ENCODE results near the gene RANGRF.

The RANGRF gene

DNA sequence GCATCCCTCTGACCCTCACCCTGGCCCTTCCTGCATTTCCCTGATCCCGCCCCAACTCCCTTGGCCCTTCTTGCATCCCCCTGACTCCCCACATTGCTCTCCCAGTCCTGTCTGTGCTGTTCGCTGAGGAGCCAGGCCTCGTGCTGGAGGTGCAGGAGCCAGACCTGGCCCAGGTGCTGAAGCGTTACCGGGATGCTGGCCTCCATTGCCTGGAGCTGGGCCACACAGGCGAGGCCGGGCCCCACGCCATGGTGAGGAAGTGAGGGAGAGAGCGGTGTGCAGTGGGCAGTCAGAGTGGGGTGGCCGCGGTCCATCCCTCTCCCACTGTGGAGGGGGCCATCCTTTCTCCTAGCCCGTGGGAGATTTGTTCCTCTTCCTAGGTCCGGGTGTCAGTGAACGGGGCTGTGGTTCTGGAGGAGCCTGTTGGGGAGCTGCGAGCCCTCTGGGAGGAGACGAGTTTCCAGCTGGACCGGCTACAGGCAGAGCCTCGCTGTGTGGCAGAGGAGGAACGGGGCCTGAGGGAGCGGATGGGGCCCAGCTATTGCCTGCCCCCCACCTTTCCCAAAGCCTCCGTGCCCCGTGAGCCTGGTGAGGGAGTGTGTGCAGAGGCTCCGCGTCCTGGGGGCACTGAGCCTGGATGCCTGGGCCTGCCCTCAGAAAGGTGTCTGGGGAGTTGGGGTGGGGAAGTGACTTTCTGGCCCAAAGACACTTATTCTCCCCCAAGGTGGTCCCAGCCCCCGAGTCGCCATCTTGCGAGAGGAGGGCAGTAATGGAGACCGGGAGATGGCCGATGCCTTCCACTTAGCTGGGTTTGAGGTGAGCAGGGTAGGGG lies 21.6 kb upstream of the RANGRF start:
- TF ChIP-seq CEBPB (IDR thresholded peaks at IDR 0.05) (no peak), NFIC (IDR thresholded peaks at IDR 0.05) (no peak), ZBTB7A (IDR thresholded peaks at IDR 0.05; ENCODE audit: low read depth) (no peak), EP300 (IDR thresholded peaks at IDR 0.05; ENCODE audit: borderline replicate concordance) (no peak), YY1 (IDR thresholded peaks at IDR 0.05; ENCODE audit: low read depth) (no peak), EGR1 (IDR thresholded peaks at IDR 0.05) (no peak), TCF12 (IDR thresholded peaks at IDR 0.05; ENCODE audit: low read depth) (no peak), TEAD4 (IDR thresholded peaks at IDR 0.05) (no peak), CREB1 (IDR thresholded peaks at IDR 0.05; ENCODE audit: low read depth) (no peak)
- TF ChIP-seq, protein P1, sequence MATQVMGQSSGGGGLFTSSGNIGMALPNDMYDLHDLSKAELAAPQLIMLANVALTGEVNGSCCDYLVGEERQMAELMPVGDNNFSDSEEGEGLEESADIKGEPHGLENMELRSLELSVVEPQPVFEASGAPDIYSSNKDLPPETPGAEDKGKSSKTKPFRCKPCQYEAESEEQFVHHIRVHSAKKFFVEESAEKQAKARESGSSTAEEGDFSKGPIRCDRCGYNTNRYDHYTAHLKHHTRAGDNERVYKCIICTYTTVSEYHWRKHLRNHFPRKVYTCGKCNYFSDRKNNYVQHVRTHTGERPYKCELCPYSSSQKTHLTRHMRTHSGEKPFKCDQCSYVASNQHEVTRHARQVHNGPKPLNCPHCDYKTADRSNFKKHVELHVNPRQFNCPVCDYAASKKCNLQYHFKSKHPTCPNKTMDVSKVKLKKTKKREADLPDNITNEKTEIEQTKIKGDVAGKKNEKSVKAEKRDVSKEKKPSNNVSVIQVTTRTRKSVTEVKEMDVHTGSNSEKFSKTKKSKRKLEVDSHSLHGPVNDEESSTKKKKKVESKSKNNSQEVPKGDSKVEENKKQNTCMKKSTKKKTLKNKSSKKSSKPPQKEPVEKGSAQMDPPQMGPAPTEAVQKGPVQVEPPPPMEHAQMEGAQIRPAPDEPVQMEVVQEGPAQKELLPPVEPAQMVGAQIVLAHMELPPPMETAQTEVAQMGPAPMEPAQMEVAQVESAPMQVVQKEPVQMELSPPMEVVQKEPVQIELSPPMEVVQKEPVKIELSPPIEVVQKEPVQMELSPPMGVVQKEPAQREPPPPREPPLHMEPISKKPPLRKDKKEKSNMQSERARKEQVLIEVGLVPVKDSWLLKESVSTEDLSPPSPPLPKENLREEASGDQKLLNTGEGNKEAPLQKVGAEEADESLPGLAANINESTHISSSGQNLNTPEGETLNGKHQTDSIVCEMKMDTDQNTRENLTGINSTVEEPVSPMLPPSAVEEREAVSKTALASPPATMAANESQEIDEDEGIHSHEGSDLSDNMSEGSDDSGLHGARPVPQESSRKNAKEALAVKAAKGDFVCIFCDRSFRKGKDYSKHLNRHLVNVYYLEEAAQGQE (IDR thresholded peaks at IDR 0.05; ENCODE audit: low read depth): no peak

DNA sequence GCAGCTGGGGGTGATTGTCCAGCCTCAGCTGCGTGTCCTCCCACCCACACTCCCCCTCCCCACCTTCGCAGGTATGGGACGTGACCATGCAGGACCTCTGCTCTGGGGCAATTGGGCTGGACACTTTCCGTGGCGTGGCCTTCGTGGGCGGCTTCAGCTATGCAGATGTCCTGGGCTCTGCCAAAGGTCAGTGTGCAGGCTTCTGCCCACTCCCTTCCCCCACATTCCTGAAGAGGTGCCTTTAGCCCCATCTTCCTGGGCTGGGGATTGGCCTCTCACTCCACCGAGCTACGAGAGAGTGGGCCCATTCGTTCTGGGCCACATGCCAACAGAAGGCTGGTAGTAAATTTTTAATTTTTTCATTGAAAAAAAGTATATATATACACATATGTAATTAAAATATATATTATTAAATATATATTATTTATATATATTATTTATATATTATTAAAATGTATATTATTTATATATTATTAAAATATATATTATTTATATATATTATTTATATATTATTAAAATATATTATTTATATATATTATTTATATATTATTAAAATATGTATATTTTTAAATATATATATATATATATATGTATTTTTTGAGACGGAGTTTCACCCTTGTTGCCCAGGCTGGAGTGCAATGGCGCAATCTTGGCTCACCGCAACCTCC lies 20.9 kb upstream of the RANGRF start:
- TF ChIP-seq, protein P1 (IDR thresholded peaks at IDR 0.05; ENCODE audit: low read depth): no peak
- TF ChIP-seq, protein P2, sequence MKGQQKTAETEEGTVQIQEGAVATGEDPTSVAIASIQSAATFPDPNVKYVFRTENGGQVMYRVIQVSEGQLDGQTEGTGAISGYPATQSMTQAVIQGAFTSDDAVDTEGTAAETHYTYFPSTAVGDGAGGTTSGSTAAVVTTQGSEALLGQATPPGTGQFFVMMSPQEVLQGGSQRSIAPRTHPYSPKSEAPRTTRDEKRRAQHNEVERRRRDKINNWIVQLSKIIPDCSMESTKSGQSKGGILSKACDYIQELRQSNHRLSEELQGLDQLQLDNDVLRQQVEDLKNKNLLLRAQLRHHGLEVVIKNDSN (IDR thresholded peaks at IDR 0.05): no peak
- no peak for TF ChIP-seq TAF1 (IDR thresholded peaks at IDR 0.05; ENCODE audit: low read depth)
- no peak for TF ChIP-seq YY1 (IDR thresholded peaks at IDR 0.05; ENCODE audit: low read depth)

DNA sequence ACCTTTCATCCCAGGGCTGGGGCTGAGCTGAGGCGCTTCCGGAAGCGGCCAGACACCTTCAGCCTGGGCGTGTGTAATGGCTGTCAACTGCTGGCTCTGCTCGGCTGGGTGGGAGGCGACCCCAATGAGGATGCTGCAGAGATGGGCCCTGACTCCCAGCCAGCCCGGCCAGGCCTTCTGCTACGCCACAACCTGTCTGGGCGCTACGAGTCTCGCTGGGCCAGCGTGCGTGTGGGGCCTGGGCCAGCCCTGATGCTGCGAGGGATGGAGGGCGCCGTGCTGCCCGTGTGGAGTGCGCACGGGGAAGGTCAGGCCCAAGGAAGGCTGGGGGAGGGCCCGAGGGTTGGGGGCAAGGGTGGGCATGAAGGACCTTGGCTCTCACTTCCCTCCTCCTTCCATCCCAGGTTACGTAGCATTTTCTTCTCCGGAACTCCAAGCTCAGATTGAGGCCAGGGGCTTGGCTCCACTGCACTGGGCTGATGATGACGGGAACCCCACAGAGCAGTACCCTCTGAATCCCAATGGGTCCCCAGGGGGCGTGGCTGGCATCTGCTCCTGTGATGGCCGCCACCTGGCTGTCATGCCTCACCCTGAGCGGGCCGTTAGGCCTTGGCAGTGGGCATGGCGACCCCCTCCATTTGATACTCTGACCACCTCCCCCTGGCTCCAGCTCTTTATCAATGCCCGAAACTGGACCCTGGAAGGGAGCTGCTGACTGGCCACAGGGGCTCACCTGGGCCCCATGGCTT lies 19.7 kb upstream of the RANGRF start:
- TF ChIP-seq EGR1 (IDR thresholded peaks at IDR 0.05) (no peak), YY1 (IDR thresholded peaks at IDR 0.05; ENCODE audit: low read depth) (no peak), CREB1 (IDR thresholded peaks at IDR 0.05; ENCODE audit: low read depth) (no peak)

DNA sequence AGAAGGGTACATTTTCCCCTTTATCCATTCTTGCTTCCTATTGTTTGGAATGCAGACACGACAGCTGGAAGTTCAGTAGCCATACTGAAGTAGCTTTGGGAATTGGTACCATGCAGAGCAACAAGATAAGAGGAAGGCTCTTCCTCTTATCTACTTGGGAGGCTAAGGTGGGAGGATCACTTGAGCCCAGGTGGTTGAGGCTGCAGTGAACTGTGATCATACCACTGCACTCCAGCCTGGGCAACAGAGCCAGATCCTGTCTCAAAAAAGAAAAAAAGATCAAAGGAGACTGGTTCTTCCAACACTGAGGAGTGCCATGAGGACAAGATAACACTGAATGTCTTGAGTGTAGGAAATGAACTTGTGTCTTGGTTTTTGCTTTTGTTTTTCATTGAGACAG lies 16.0 kb upstream of the RANGRF start:
- no peak for TF ChIP-seq CEBPB (IDR thresholded peaks at IDR 0.05)
- TF ChIP-seq CREB1 (IDR thresholded peaks at IDR 0.05; ENCODE audit: low read depth): no peak
- TF ChIP-seq NFIC (IDR thresholded peaks at IDR 0.05): no peak
- TF ChIP-seq ZBTB7A (IDR thresholded peaks at IDR 0.05; ENCODE audit: low read depth): no peak
- TF ChIP-seq, protein P1 (IDR thresholded peaks at IDR 0.05; ENCODE audit: low read depth): no peak
- no peak for TF ChIP-seq EP300 (IDR thresholded peaks at IDR 0.05; ENCODE audit: borderline replicate concordance)
- TF ChIP-seq, protein P3, sequence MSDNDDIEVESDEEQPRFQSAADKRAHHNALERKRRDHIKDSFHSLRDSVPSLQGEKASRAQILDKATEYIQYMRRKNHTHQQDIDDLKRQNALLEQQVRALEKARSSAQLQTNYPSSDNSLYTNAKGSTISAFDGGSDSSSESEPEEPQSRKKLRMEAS (IDR thresholded peaks at IDR 0.05): no peak
- no peak for TF ChIP-seq RAD21 (IDR thresholded peaks at IDR 0.05; ENCODE audit: low read depth)
- no peak for TF ChIP-seq TAF1 (IDR thresholded peaks at IDR 0.05; ENCODE audit: low read depth)
- TF ChIP-seq YY1 (IDR thresholded peaks at IDR 0.05; ENCODE audit: low read depth): no peak
- TF ChIP-seq TEAD4 (IDR thresholded peaks at IDR 0.05): no peak
- TF ChIP-seq, protein P2 (IDR thresholded peaks at IDR 0.05): no peak
- no peak for TF ChIP-seq TCF12 (IDR thresholded peaks at IDR 0.05; ENCODE audit: low read depth)
- TF ChIP-seq EGR1 (IDR thresholded peaks at IDR 0.05): no peak
- TF ChIP-seq FOXM1 (IDR thresholded peaks at IDR 0.05; ENCODE audit: borderline replicate concordance, low read depth): no peak
